NCI-H146 (cell line): ENCODE measurements around the gene UNC5CL.

Experiments used
- DNase-seq: peaks from one replicate; lab custom pipeline; 2025; lab: John Stamatoyannopoulos, UW

UNC5CL gene

GRCh38 chr6:41002168-41002567 lies 36.9 kb downstream of the UNC5CL start:
- DNase-seq = no peak

- no peak for DNase-seq
Observed at GRCh38 chr6:41000248-41000647, 38.8 kb downstream of the UNC5CL start.

GRCh38 chr6:40999569-40999968 lies 39.5 kb downstream of the UNC5CL start:
- DNase-seq = peak; percentile 57

GRCh38 chr6:40998661-40999060 lies 40.4 kb downstream of the UNC5CL start:
- no peak for DNase-seq

- DNase-seq = peak; percentile 60
Observed at GRCh38 chr6:40997234-40997957, 41.6 kb downstream of the UNC5CL start.

GRCh38 chr6:40996591-40997233 lies 42.3 kb downstream of the UNC5CL start:
- no peak for DNase-seq

GRCh38 chr6:40992746-40993145 lies 46.3 kb downstream of the UNC5CL start:
- DNase-seq = no peak

- no peak for DNase-seq
Observed at GRCh38 chr6:40990301-40990700, 48.7 kb downstream of the UNC5CL start.

GRCh38 chr6:40989204-40990169 lies 49.5 kb downstream of the UNC5CL start:
- DNase-seq = no peak

GRCh38 chr6:40988634-40989033 lies 50.4 kb downstream of the UNC5CL start:
- no peak for DNase-seq

- no peak for DNase-seq
Observed at GRCh38 chr6:40986921-40987819, 51.9 kb downstream of the UNC5CL start.

GRCh38 chr6:40986364-40986763 lies 52.7 kb downstream of the UNC5CL start:
- DNase-seq = no peak

GRCh38 chr6:40983752-40984151 lies 55.3 kb downstream of the UNC5CL start:
- DNase-seq = no peak

- no peak for DNase-seq
Observed at GRCh38 chr6:40982917-40983316, 56.1 kb downstream of the UNC5CL start.

- DNase-seq = no peak
Observed at GRCh38 chr6:40978687-40979289, 60.2 kb downstream of the UNC5CL start.

- no peak for DNase-seq
Observed at GRCh38 chr6:40977695-40978094, 61.3 kb downstream of the UNC5CL start.

- no peak for DNase-seq
Observed at GRCh38 chr6:40977085-40977484, 61.9 kb downstream of the UNC5CL start.
